ENCODE measurements around the gene SMIM23.

SMIM23 gene

GRCh38 chr5:171766875-171767274 is 18.7 kb upstream of the SMIM23 start:
- H3F3A ChIP-seq (ENCODE audit: insufficient read depth, low read length), result no peaks in the 10 kb centered on the region
- H4K20me1 ChIP-seq (ENCODE audit: insufficient read depth, low read length), result no peaks in the 10 kb centered on the region
- no peaks in the 10 kb centered on the region for H3K9me3 ChIP-seq (ENCODE audit: low read length)
- H3K79me2 ChIP-seq (ENCODE audit: insufficient read depth, low read length), result no peaks in the 10 kb centered on the region
- H3K4me3 ChIP-seq (ENCODE audit: low read depth, low read length, poor library complexity, severe bottlenecking), result no peak overlapping the region
- no peak overlapping the region for H2AFZ ChIP-seq (ENCODE audit: low read length)
- TF ChIP-seq CTCF (IDR thresholded peaks at IDR 0.05; ENCODE audit: low read length) (no peak), EZH2 (IDR thresholded peaks at IDR 0.05; ENCODE audit: borderline replicate concordance, low read length) (no peak)
- H3K4me1 ChIP-seq (ENCODE audit: insufficient read depth, low read length, severe bottlenecking), result no peaks in the 10 kb centered on the region
- H3K4me2 ChIP-seq (ENCODE audit: low read length), result no peak overlapping the region
- H3K9ac ChIP-seq (ENCODE audit: low read length), result no peak overlapping the region
- H3K27ac ChIP-seq (ENCODE audit: low read depth, low read length, poor library complexity, severe bottlenecking), result no peak overlapping the region
- H3K36me3 ChIP-seq (ENCODE audit: insufficient read depth, low read length), result no peaks in the 10 kb centered on the region
- no peaks in the 10 kb centered on the region for H3K27me3 ChIP-seq (ENCODE audit: insufficient read depth, low read length)
- no peaks in the 10 kb centered on the region for H3K9me2 ChIP-seq (ENCODE audit: low read depth, low read length)

GRCh38 chr5:171770153-171770552 is 15.5 kb upstream of the SMIM23 start:
- no peaks in the 10 kb centered on the region for H3F3A ChIP-seq (ENCODE audit: insufficient read depth, low read length)
- no peak overlapping the region for H3K4me2 ChIP-seq (ENCODE audit: low read length)
- TF ChIP-seq CTCF (IDR thresholded peaks at IDR 0.05; ENCODE audit: low read length), result no peak
- TF ChIP-seq EZH2 (IDR thresholded peaks at IDR 0.05; ENCODE audit: borderline replicate concordance, low read length), result no peak
- no peaks in the 10 kb centered on the region for H4K20me1 ChIP-seq (ENCODE audit: insufficient read depth, low read length)
- H3K27ac ChIP-seq (ENCODE audit: low read depth, low read length, poor library complexity, severe bottlenecking), result no peak overlapping the region
- H3K27me3 ChIP-seq (ENCODE audit: insufficient read depth, low read length), result no peaks in the 10 kb centered on the region; the same call in 1 of the 2 replicates
- no peak overlapping the region for H3K9ac ChIP-seq (ENCODE audit: low read length)
- H2AFZ ChIP-seq (ENCODE audit: low read length), result no peak overlapping the region
- no peaks in the 10 kb centered on the region for H3K36me3 ChIP-seq (ENCODE audit: insufficient read depth, low read length)
- no peaks in the 10 kb centered on the region for H3K4me1 ChIP-seq (ENCODE audit: insufficient read depth, low read length, severe bottlenecking)
- no peaks in the 10 kb centered on the region for H3K9me2 ChIP-seq (ENCODE audit: low read depth, low read length)
- no peaks in the 10 kb centered on the region for H3K79me2 ChIP-seq (ENCODE audit: insufficient read depth, low read length)
- H3K9me3 ChIP-seq (ENCODE audit: low read length), result no peaks in the 10 kb centered on the region
- H3K4me3 ChIP-seq (ENCODE audit: low read depth, low read length, poor library complexity, severe bottlenecking), result no peak overlapping the region

- Histone ChIP-seq H3K4me3 (ENCODE audit: low read depth, low read length, poor library complexity, severe bottlenecking) (no peak overlapping the region), H3K9me3 (ENCODE audit: low read length) (no peaks in the 10 kb centered on the region), H2AFZ (ENCODE audit: low read length) (no peak overlapping the region), H3K9ac (ENCODE audit: low read length) (no peak overlapping the region), H4K20me1 (ENCODE audit: insufficient read depth, low read length) (no peaks in the 10 kb centered on the region), H3F3A (ENCODE audit: insufficient read depth, low read length) (no peaks in the 10 kb centered on the region), H3K4me1 (ENCODE audit: insufficient read depth, low read length, severe bottlenecking) (no peaks in the 10 kb centered on the region), H3K27ac (ENCODE audit: low read depth, low read length, poor library complexity, severe bottlenecking) (no peak overlapping the region), H3K79me2 (ENCODE audit: insufficient read depth, low read length) (no peaks in the 10 kb centered on the region), H3K36me3 (ENCODE audit: insufficient read depth, low read length) (no peaks in the 10 kb centered on the region), H3K4me2 (ENCODE audit: low read length) (no peak overlapping the region), H3K9me2 (ENCODE audit: low read depth, low read length) (no peaks in the 10 kb centered on the region), H3K27me3 (ENCODE audit: insufficient read depth, low read length) (no peaks in the 10 kb centered on the region; the same call in 1 of the 2 replicates)
- no peak for TF ChIP-seq CTCF (IDR thresholded peaks at IDR 0.05; ENCODE audit: low read length)
- TF ChIP-seq EZH2 (IDR thresholded peaks at IDR 0.05; ENCODE audit: borderline replicate concordance, low read length), result no peak
Observed at GRCh38 chr5:171771856-171772255, 13.8 kb upstream of the SMIM23 start.
